Erythroblast (primary cell): Measurements from ENCODE around the gene ITGAV.

Source experiments
- DNase-seq, 2 experiments: peaks; one replicate each; lab custom pipeline; 2025; lab: John Stamatoyannopoulos, UW
- GATA1 ChIP-seq: IDR thresholded peaks from 2 replicates; pipeline ENCODE4 v1.6.1; 2011; ENCODE audit warnings: low read depth, mild to moderate bottlenecking, control low read depth, low read length, moderate library complexity
- POLR2A ChIP-seq: IDR thresholded peaks from 2 replicates; pipeline ENCODE4 v1.6.1; 2011; ENCODE audit warnings: mild to moderate bottlenecking, low read length

ITGAV gene

DNA sequence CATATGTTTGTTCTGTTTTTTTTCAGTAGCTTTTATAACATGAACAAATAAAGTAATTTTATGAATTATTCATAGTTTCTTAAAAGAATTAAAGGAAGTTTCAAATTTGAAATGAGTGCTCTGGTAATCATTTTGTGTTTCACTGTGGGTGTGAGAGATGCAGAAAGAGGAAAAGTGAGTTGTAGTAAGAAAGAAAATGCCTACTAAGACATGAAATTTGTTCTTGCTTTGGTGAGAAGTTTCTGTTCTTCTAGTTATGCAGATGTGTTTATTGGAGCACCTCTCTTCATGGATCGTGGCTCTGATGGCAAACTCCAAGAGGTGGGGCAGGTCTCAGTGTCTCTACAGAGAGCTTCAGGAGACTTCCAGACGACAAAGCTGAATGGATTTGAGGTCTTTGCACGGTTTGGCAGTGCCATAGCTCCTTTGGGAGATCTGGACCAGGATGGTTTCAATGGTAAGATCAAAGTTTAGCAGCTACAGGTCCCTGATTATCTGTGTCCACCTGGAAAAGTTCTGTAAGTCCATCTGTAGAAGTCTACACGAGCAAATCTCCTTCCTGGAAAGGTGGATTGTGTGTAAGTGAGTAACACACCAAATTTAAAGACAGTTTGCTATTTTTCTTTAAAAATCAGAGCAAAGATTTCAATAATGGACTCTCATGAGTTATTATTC, 51.4 kb downstream of the ITGAV start:
- TF ChIP-seq GATA1 (no peak), POLR2A (no peak)
- no peak for DNase-seq

DNA sequence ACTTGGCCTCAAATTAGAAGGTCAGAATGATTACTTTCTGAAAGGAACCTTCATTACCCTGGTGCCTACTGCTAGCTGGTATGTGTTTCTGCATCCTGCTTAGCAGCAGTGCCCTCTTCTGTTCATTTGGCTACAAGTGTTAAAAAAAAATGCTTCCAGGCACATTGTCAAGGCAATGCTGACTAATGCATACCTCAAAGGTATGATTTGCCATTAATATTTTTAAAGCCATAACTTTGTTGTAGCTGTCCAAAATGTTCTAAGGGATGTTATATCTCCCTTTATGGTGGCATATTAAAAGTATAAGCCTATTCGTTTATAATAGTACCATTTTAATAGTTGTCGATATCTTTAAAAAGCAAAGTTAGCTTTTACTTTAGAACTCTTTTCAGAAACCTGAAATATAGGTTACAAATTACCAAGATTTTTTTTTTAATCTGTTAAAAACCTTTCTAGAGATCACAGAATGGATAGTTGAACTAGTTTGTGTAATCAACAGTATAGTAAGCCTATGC, 52.0 kb downstream of the ITGAV start:
- no peak for TF ChIP-seq GATA1
- TF ChIP-seq POLR2A = no peak
- DNase-seq = peak; percentile 57 to 67

DNA sequence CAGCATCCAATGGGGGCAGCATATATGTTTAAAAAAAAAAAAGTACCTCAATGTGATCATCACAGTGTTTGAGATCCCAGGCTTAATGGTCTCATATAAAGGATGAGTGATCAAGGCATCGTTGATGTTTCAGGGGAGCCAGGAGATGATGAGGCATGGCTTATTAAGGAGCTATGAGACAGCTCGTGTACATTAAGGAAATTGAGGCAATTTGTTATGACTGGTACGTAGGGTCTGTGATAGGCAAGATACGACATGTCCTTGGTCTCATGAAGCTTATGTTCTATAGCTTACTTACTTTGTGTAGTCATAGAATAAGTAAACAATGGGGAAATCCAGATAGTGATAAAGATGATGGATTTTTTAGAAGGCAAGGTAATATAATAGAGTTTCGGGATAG, 54.9 kb downstream of the ITGAV start:
- no peak for DNase-seq
- TF ChIP-seq GATA1 = no peak
- TF ChIP-seq POLR2A = no peak

DNA sequence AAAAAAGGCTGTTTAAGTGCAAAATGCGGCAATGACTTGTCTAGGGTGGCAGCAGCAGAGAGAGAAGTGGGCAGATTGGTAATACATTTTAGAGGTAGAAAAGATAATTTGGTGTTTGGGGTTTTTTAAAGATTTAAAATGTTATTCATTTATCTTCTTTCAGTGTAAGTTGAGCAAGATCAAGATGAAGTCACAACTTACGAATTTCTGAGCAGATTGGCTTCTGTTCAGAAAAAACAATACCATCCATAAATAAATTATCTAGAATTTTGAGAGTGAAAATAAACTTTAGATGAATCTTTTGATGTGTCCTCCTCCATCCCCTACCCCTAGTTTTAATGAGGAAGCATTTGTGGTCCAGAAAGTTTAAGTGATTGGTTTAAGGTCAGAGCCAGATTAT, 56.1 kb downstream of the ITGAV start:
- DNase-seq = no peak
- TF ChIP-seq GATA1 = no peak
- no peak for TF ChIP-seq POLR2A

DNA sequence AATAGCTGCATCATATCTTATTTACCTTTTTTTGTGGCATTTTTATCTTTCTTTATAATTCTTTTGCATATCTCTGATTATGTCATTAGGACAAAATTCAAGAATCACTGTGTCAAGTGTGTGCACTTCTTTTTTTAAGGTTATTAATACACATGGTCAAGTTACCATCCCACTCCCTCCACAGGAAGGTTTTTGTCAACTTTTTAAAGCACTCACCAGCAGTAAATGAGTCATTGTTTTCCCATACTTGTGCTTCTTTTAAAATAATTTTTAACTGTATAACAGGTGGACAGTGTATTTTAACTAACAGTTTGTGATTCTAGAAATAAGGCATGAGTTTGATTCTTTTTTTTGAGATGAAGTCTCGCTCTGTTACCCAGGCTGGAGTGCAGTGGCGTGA, 58.3 kb downstream of the ITGAV start:
- TF ChIP-seq POLR2A (no peak), GATA1 (no peak)
- no peak for DNase-seq

DNA sequence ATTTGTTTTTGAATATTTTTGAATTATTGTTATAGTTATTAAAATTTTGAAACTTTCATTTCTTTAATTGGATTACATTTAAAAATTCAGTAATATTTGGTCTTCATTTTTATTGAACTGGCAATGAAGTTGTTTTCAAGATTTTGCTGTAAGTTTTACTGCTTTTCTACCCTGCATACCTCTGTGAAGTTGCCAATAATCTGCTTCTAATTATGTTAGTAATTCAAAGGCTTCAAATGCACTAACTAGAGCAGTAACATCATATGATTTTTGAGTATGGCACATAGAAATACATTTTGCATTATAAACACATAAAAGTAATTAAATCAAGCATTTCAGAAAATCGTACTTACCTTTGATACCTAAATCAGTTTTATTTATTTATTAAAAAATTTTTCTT, 63.7 kb downstream of the ITGAV start:
- no peak for TF ChIP-seq POLR2A
- no peak for TF ChIP-seq GATA1
- no peak for DNase-seq

DNA sequence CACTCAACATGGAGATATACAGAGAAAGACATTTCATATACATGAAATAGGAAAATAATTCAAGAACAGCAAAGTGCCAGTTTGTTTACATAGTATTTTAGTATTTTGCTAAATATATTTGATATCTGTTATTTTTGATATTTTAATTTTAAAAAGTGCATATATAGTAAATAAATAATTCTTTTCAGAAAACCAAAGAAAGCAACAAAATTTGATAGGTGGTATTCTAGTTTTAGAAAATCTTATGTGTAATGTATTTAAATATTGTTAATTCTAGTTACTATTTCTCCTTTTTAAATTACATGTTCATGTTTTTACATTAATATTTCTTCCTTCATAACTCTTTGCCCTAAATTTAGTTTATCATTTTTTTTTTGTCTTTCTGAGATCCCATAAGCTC, 69.5 kb downstream of the ITGAV start:
- TF ChIP-seq GATA1 = no peak
- no peak for TF ChIP-seq POLR2A

DNA sequence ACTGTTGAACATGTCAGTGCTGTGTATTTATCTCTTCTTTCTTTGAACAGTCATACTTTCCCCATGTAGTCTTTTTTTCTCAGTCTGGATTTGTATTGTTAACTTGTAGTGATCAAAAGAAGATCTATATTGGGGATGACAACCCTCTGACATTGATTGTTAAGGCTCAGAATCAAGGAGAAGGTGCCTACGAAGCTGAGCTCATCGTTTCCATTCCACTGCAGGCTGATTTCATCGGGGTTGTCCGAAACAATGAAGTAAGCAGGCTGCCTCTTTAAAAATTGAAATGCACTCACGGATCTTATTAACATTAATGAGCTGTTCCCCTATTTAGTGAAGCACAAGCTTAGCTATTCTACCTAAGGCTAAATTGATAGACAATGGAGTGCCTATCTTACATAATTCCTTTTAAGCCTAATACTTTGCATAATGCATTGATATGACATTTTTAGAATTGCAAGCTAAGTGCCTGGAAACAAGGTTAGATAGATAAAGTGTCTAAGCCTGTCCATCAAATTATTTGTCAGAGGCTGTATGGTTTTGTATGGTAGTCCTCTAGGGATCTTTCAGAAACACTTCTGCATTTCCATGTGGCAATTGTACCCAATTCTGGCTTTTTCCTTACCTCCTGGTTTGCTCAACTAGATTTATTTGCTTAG, 74.7 kb downstream of the ITGAV start:
- TF ChIP-seq GATA1 (no peak), POLR2A (no peak)

More for the DNA sequence above, 69.5 kb downstream of the ITGAV start:
- no peak for DNase-seq

DNA sequence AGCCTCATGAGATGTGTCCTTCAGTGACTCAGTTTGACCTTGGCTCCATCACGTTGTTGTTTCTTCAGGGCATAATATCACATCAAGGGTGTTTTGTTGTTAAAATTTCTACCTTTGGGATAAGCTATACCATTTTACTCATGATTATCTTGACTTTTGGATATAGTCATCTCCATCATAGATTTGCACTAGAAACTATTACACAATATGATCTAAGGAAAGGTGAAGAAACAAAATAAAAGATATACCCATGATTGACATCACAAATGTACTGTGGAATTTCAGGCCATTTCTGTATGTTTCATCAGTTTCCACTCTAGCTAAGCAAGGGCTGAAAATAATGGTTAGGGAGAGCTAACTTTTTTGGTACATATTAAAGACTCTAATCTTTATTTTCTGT, 79.3 kb downstream of the ITGAV start:
- DNase-seq = no peak
- TF ChIP-seq GATA1 = no peak
- TF ChIP-seq POLR2A = no peak

More for the DNA sequence above, 74.7 kb downstream of the ITGAV start:
- DNase-seq = no peak

DNA sequence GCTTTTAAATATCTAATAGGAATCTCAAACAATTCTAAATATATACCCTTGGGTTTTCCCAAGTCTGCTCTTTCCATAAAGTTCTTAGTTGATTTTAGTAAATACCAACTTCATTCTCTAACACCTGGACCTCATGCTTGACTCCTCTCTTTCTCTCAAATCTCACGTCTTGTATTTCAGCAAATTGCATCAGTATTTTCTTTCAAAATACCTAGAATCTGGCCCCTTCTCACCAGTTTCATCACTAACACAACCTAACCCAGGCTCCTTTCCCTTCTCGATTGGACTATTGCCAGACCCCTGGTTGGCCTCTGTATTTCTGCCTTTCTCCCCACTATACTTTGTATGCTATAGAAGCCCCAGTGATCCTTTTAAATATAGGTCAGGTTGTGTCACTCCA, 81.0 kb downstream of the ITGAV start:
- TF ChIP-seq POLR2A = no peak
- no peak for TF ChIP-seq GATA1
- peak in 1 of 2 experiments; percentile 26 for DNase-seq

DNA sequence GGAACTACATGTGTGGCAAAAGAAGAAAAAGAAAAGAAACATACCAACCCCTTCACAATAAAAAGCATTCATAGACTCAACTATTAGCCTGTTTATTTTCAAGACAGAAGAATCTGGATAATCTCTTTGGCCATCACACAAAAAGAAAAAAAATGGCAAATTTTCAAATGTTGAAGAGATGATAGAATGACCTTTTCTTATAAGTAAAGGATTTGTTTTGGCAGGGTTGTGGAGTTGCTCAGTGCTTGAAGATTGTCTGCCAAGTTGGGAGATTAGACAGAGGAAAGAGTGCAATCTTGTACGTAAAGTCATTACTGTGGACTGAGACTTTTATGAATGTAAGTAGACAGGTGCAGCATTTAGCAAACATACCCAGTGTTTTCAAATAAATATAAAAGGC, 85.5 kb downstream of the ITGAV start:
- TF ChIP-seq POLR2A (no peak), GATA1 (no peak)
- DNase-seq = no peak

DNA sequence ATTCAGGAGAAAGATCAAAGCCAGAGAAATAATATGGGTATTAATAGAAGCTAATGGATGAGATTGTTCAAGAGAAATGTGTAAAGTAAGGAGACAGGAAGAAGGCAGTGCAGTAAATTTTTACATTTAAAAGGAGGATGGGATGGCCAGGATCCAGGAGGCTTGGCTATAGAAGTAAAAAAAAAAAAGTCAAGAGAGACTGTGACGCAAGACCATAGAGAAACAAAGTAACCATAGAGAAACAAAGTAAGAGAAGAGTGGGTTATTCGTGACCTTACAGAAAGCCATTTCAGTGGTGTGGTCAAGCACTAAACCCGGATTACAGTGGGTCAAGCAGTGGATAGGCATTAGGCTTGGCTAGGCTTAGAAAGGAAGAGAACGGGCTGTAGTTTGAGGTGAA, 93.5 kb downstream of the ITGAV start:
- no peak for DNase-seq
- no peak for TF ChIP-seq GATA1
- no peak for TF ChIP-seq POLR2A

DNA sequence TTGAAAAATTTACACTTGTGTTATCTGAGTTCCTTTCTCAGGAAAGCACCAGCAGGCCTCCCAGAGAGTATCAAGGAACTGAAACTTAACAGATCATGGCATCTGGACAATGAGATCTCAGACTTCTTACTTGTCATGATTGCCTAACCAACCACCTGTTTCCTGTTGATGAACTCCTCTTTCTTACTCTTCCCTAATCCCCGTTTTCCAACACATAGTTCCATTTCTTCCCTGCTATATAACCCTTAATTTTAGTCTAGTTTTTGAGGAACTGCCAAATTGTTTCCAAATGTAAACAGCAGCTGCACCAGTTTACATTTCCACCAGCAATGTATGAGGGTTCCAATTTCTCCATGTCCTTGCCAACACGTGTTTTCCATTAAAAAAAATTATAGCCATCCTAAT, 98.0 kb downstream of the ITGAV start:
- no peak for DNase-seq
- TF ChIP-seq GATA1 (no peak), POLR2A (no peak)

DNA sequence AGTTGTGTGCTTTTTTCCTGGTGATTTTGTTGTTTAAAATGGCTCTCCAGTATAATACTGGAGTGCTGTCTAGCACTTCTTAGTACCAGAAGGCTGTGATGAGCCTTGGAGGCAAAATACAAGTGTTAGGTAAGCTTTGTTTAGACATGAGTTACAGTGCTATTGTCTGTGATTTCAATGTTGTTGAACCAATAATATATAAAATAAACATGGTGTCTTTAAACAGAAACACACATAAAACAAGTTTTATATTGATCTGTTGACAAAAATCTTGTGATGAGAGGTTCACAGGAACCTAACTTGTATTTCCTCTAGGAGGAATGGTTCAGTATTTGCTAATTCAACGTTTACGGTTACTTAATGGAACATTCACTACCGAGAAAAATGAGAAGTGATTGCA, 99.0 kb downstream of the ITGAV start:
- TF ChIP-seq POLR2A (no peak), GATA1 (no peak)

More for the DNA sequence above, 99.0 kb downstream of the ITGAV start:
- no peak for DNase-seq
